Naive thymus-derived CD4-positive, alpha-beta T cell (primary cell): ENCODE measurements around the gene PDE4DIP. TPM values are rescaled to one million over a fixed set of nuclear protein-coding genes. Genes with fewer than 3 reads are reported as not detected.
"Not testable (repeated sequence)": the region's sequence is repeated elsewhere in the genome, so short reads cannot be mapped to it uniquely, and the experiment has no call there.

ENCODE experiments used
- ATAC-seq: fragments of 150-1000 bp; cut with Tn5 transposase; 2 replicates; pipeline ENCODE4 v1.10.0; 2021; ENCODE audit warnings: mild to moderate bottlenecking, moderate library complexity
- CTCF ChIA-PET: fragments of 350-600 bp; sonication (Branson Sonifier 250); formaldehyde crosslinking; loops from one replicate; lab custom pipeline; 2021; ENCODE audit warnings: antibody characterized with exemption; lab: Charles Lee
- POLR2A ChIA-PET: fragments of 350-600 bp; sonication (Branson Sonifier 250); formaldehyde crosslinking; loops from one replicate; lab custom pipeline; 2021; ENCODE audit warnings: antibody characterized with exemption, inconsistent platforms; lab: Charles Lee
- DNase-seq, 9 donors: peaks; one replicate each; pipeline versions ENCODE4 v3.0.0 to v3.0.0-alpha.2; 2020 to 2022; ENCODE audit warnings: mixed read lengths in 1 of 9
- H3K27ac ChIP-seq: one replicate; pipeline ENCODE4 v1.7.0; 2013; ENCODE audit warnings: mild to moderate bottlenecking, low read depth, low read length, moderate library complexity
- H3K27me3 ChIP-seq, 2 donors: one replicate each; pipeline ENCODE4 v1.7.0; 2013; ENCODE audit warnings: low read length in 2 of 2, mild to moderate bottlenecking in 2 of 2, moderate library complexity in 2 of 2; ENCODE audit not compliant: control insufficient read depth in 2 of 2, insufficient read depth in 2 of 2
- H3K36me3 ChIP-seq, 3 experiments: 1 replicate in 2 of 3; 2 replicates in 1 of 3; pipeline ENCODE4 v1.7.0; 2013; ENCODE audit warnings: low read length in 3 of 3, mild to moderate bottlenecking in 3 of 3, moderate library complexity in 1 of 3; ENCODE audit not compliant: insufficient read depth in 3 of 3, control insufficient read depth in 2 of 3
- H3K4me1 ChIP-seq, 2 donors: one replicate each; pipeline ENCODE4 v1.7.0; 2013; ENCODE audit warnings: low read length in 2 of 2, mild to moderate bottlenecking in 2 of 2, moderate library complexity in 1 of 2; ENCODE audit not compliant: control insufficient read depth in 2 of 2, insufficient read depth in 2 of 2
- H3K4me3 ChIP-seq: 2 replicates; pipeline ENCODE4 v1.7.0; 2013; ENCODE audit warnings: mild to moderate bottlenecking, low read length
- H3K9me3 ChIP-seq, 3 experiments: 1 replicate in 2 of 3; 2 replicates in 1 of 3; pipeline ENCODE4 v1.7.0; 2013; ENCODE audit warnings: low read length in 3 of 3; ENCODE audit not compliant: control insufficient read depth in 2 of 3
- H3K27ac Mint-ChIP-seq, 9 donors: one replicate each; pipeline ENCODE4 v1.8.0; 2020 to 2022; ENCODE audit warnings: mixed read lengths in 9 of 9, mild to moderate bottlenecking in 8 of 9, moderate library complexity in 5 of 9, inconsistent platforms in 2 of 9
- H3K27me3 Mint-ChIP-seq, 5 donors: one replicate each; pipeline ENCODE4 v1.8.0; 2021 to 2022; ENCODE audit warnings: mixed read lengths in 5 of 5, mild to moderate bottlenecking in 1 of 5
- H3K36me3 Mint-ChIP-seq, 5 donors: one replicate each; pipeline ENCODE4 v1.8.0; 2020 to 2022; ENCODE audit warnings: mixed read lengths in 5 of 5, mild to moderate bottlenecking in 3 of 5, inconsistent platforms in 1 of 5
- H3K4me1 Mint-ChIP-seq, 7 donors: one replicate each; pipeline ENCODE4 v1.8.0; 2020 to 2022; ENCODE audit warnings: mixed read lengths in 7 of 7, mild to moderate bottlenecking in 3 of 7, inconsistent platforms in 1 of 7
- H3K4me3 Mint-ChIP-seq, 10 donors: one replicate each; pipeline ENCODE4 v1.8.0; 2020 to 2022; ENCODE audit warnings: mild to moderate bottlenecking in 10 of 10, mixed read lengths in 10 of 10, moderate library complexity in 6 of 10, inconsistent platforms in 2 of 10
- H3K9me3 Mint-ChIP-seq, 11 donors: one replicate each; pipeline ENCODE4 v1.8.0; 2020 to 2022; ENCODE audit warnings: mixed read lengths in 11 of 11, mild to moderate bottlenecking in 4 of 11, inconsistent platforms in 1 of 11, moderate library complexity in 1 of 11
- intact Hi-C, 2 donors: fragments of 100-400 bp; cut with micrococcal nuclease; formaldehyde crosslinking; loops; one replicate each; pipeline ENCODE4 v1.15.1; 2023
- polyA plus RNA-seq, 2 donors: library from polyadenylated mRNA; unstranded; fragments of 300-500 nt; fragmentation: Illumina TruSeq; gene quantifications; one replicate each; pipeline ENCODE4 v1.2.3, GENCODE V29; 2021
- total RNA-seq, 6 experiments: library from RNA in 5 of 6; stranded (reverse) in 5 of 6; gene quantifications; 1 replicate in 5 of 6; 2 replicates in 1 of 6; pipeline ENCODE4 v1.2.3 and lab custom pipeline; 2021 to 2026

Gene PDE4DIP
- total and polyA plus RNA-seq, 7 experiments from 2014 or later = 14.5 to 73.9 (median 40.3) TPM

DNA sequence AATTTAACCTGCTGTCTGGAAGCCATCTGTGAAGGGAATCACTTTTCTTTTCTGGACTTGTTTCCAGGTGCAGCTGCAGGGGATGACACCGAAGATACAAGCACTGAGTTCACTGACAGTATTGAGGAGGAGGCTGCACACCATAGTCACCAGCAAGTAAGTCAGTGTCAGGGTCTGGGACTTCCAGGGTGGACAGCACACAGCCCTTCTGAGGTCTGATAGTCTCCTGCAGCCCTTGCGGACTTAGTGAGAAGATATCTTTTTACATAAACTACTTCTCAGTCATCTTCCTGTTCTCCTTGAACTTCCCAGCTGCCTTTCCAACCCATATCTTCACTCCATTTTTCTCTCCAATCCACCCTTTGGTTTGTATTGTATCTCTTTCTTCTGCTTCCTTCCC is 147.6 kb downstream of the PDE4DIP start:
- H3K27me3 ChIP-seq, H3K27ac Mint-ChIP-seq, H3K9me3 ChIP-seq, H3K27ac ChIP-seq, ATAC-seq, POLR2A ChIA-PET, DNase-seq, H3K9me3 Mint-ChIP-seq, H3K4me1 Mint-ChIP-seq, H3K4me1 ChIP-seq, H3K36me3 ChIP-seq, intact Hi-C loops, H3K4me3 Mint-ChIP-seq, CTCF ChIA-PET, H3K36me3 Mint-ChIP-seq, H3K4me3 ChIP-seq: not testable (repeated sequence)
- peaks cover 0 to 11% (median 0%) of the 10 kb centered on the region in 5 donors for H3K27me3 Mint-ChIP-seq

DNA sequence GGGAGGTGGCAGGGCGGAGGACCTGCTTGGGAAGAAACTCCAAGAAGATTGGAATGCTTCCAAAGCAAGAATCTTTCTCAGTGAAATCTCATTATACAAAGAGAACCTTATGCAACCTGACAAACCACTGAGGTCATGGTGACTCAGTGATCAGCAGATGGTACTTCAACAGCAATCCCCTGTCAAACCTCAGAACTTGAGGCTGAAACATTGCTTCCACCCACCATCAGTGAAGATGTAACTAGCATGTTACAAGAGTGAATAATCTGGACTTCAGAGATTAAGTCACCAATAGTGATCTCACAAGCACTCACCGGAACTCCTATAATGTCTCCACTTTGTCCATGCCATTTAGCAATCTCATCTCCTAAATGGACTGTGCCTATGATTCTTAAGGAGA is 148.1 kb downstream of the PDE4DIP start:
- H3K4me1 Mint-ChIP-seq, intact Hi-C loops, H3K36me3 Mint-ChIP-seq, H3K9me3 ChIP-seq, H3K27me3 ChIP-seq, CTCF ChIA-PET, H3K4me1 ChIP-seq, H3K36me3 ChIP-seq, H3K27ac Mint-ChIP-seq, DNase-seq, H3K9me3 Mint-ChIP-seq, H3K27ac ChIP-seq, POLR2A ChIA-PET, H3K4me3 Mint-ChIP-seq, H3K4me3 ChIP-seq: not testable (repeated sequence)
- peak; percentile 41 for ATAC-seq
- H3K27me3 Mint-ChIP-seq = peaks cover 0 to 11% (median 0%) of the 10 kb centered on the region in 5 donors

DNA sequence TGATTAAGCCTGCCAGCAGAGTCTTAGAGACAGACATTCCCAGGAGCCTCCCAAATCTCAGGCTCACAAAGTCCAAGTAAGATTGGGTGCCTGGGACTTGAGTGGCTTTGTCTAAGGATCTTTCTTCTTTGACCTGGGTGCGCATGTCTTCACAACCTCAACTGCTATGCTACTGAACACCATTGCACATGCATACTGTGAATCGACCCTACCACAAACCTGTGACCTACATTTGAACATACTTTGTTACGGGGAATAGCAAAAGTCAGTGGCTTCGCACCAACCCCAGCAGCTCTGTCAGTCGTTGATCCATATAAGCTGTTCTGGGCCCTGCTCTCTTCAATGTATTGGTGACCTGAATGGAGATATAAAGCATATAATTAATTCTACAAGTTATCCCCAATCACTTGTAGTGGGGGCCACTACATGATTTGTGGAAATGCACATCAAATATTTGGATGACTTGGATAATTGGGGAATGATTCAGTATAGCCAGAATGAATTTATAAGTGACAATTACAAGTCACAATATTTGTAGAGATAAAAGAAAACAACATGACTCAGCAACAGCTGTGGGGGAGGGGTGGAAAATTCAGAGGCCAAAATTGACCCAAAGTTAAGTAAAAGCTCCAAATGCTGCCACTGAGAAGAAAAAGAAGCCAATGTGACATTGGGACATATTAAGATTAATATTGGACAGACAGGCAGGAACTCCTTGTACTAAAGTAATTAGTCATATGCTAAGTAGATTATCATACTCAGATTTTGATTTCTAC is 152.4 kb downstream of the PDE4DIP start:
- DNase-seq, H3K27ac ChIP-seq, H3K27ac Mint-ChIP-seq, H3K4me1 Mint-ChIP-seq, CTCF ChIA-PET, H3K4me3 Mint-ChIP-seq, H3K27me3 Mint-ChIP-seq, H3K36me3 ChIP-seq, intact Hi-C loops, H3K4me1 ChIP-seq, H3K9me3 Mint-ChIP-seq, H3K9me3 ChIP-seq, POLR2A ChIA-PET, ATAC-seq, H3K36me3 Mint-ChIP-seq, H3K4me3 ChIP-seq, H3K27me3 ChIP-seq: not testable (repeated sequence)

DNA sequence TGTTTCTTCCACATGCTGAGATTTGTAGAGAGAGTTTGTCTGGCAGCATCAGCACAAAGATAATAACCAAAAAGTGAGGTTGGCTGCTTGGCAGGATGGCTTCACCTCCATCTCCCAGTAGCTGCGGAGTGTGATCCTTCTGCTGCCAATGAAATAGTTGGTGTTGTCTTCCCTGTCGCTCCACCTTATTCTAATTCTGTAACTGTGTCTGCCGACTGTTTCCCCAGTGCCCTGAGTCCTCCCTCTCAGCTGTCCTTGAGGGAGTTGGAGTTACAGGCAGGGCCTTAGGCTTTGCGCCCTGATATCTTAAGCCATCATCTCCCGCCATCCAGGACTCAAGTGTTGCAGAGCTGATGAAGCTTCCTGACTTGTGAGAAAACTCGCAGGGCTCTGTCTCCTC is 153.2 kb downstream of the PDE4DIP start:
- H3K27me3 Mint-ChIP-seq, H3K4me1 Mint-ChIP-seq, H3K27me3 ChIP-seq, H3K9me3 Mint-ChIP-seq, H3K4me3 ChIP-seq, H3K27ac ChIP-seq, POLR2A ChIA-PET, H3K36me3 Mint-ChIP-seq, CTCF ChIA-PET, H3K4me3 Mint-ChIP-seq, H3K36me3 ChIP-seq, DNase-seq, H3K27ac Mint-ChIP-seq, ATAC-seq, H3K4me1 ChIP-seq, intact Hi-C loops, H3K9me3 ChIP-seq: not testable (repeated sequence)

DNA sequence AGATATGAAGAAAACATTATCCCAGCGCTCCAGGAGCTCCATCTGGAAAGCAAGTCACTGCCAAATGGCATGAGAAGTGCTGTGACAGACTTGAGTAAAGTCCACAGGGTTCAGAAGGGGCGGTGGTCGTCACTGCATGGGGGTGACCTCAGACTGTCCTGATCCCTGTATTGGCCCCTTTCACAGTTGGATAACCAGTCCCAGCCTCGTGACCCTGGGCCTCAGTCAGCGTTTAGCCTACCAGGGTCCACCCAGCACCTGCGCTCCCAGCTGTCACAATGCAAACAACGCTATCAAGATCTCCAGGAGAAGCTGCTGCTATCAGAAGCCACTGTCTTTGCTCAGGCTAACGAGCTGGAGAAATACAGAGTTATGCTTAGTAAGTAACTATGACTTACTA is 158.4 kb downstream of the PDE4DIP start:
- H3K9me3 ChIP-seq, H3K4me3 Mint-ChIP-seq, H3K27ac Mint-ChIP-seq, H3K4me1 Mint-ChIP-seq, ATAC-seq, DNase-seq, intact Hi-C loops, H3K27me3 Mint-ChIP-seq, CTCF ChIA-PET, POLR2A ChIA-PET, H3K4me1 ChIP-seq, H3K4me3 ChIP-seq, H3K9me3 Mint-ChIP-seq, H3K36me3 ChIP-seq, H3K27me3 ChIP-seq, H3K36me3 Mint-ChIP-seq, H3K27ac ChIP-seq: not testable (repeated sequence)

DNA sequence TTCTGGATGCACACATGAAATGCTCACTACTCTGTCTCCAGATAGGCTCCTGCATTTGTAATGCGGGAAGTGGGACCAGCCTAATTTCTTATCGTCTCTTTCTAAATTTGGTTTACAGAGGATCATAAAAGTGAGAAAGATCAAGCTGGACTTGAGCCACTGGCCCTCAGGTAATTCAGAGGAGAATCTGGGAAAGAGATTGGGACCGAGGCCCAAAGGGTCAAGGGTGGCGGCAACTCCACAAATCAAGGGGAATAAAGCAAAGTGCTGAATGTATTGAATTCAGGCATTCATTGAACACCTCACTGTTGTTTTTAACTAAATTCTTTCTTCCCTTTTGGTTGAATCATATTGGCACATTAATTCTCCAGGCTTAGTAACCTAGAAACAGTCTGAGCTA is 164.1 kb downstream of the PDE4DIP start:
- H3K36me3 Mint-ChIP-seq, H3K4me3 ChIP-seq, H3K27ac Mint-ChIP-seq, H3K27ac ChIP-seq, CTCF ChIA-PET, H3K27me3 Mint-ChIP-seq, H3K4me1 Mint-ChIP-seq, H3K27me3 ChIP-seq, intact Hi-C loops, H3K4me1 ChIP-seq, H3K9me3 Mint-ChIP-seq, H3K36me3 ChIP-seq, H3K9me3 ChIP-seq, H3K4me3 Mint-ChIP-seq, ATAC-seq, DNase-seq, POLR2A ChIA-PET: not testable (repeated sequence)

DNA sequence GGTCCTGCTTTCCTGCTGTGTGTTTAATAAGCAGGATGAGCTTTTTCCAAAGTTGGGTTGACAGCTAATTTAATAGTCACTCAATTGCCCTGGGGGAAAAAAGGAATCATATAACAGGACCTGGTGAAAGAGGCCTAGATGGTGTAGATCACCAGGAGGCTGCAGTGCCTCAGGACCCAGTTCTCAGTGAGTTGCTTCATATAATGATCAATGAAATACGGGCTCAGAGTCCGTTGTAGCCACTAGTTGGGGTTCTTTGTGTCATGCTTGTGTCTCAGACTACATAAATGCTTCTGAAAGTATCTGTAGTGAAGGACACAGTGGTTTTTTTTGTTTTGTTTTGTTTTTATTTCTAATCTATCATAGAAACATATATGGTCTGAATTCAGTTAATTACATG is 164.5 kb downstream of the PDE4DIP start:
- CTCF ChIA-PET, H3K27me3 ChIP-seq, H3K27ac Mint-ChIP-seq, H3K4me1 ChIP-seq, H3K9me3 Mint-ChIP-seq, H3K4me3 Mint-ChIP-seq, H3K36me3 Mint-ChIP-seq, H3K4me3 ChIP-seq, H3K27me3 Mint-ChIP-seq, ATAC-seq, H3K4me1 Mint-ChIP-seq, POLR2A ChIA-PET, H3K9me3 ChIP-seq, H3K36me3 ChIP-seq, DNase-seq, H3K27ac ChIP-seq, intact Hi-C loops: not testable (repeated sequence)
